HepG2 (cell line): Measurements from ENCODE around the gene CFAP97D1.

ENCODE experiments used
- EP300 ChIP-seq, 3 experiments: sonication (generic) in 1 of 3; formaldehyde crosslinking in 1 of 3; IDR thresholded peaks; 2 replicates each; pipeline versions ENCODE4 v1.5.1 to v1.6.1; 2011 to 2020; ENCODE audit warnings: low read depth in 2 of 3, low read length in 2 of 3, borderline replicate concordance in 1 of 3, improper control_type of control experiment in 1 of 3, mild to moderate bottlenecking in 1 of 3, missing genetic modification reagents in 1 of 3, moderate library complexity in 1 of 3
- PATZ1 ChIP-seq: sonication (generic); formaldehyde crosslinking; IDR thresholded peaks from 2 replicates; pipeline ENCODE4 v1.4.0; 2020; ENCODE audit warnings: missing genetic modification reagents
- PRMT3 ChIP-seq: sonication (generic); formaldehyde crosslinking; IDR thresholded peaks from 2 replicates; pipeline ENCODE4 v1.8.1; 2022; ENCODE audit warnings: low read depth, mild to moderate bottlenecking, moderate library complexity, missing genetic modification reagents, borderline replicate concordance
- RAD21 ChIP-seq: fragments of 450-650 bp; formaldehyde crosslinking; IDR thresholded peaks from 2 replicates; pipeline ENCODE4 v1.5.0; 2020; ENCODE audit warnings: mild to moderate bottlenecking
- RXRA ChIP-seq: sonication (generic); formaldehyde crosslinking; IDR thresholded peaks from 2 replicates; pipeline ENCODE4 v1.5.1; 2020; ENCODE audit warnings: missing genetic modification reagents
- SAFB2 ChIP-seq: sonication (generic); formaldehyde crosslinking; IDR thresholded peaks from 2 replicates; pipeline ENCODE4 v1.5.1; 2020; ENCODE audit warnings: missing genetic modification reagents, low read depth, mild to moderate bottlenecking, borderline replicate concordance
- ZBTB33 ChIP-seq: sonication (generic); formaldehyde crosslinking; IDR thresholded peaks from 2 replicates; pipeline ENCODE4 v1.4.0; 2020; ENCODE audit warnings: missing genetic modification reagents
- ZFAT ChIP-seq: sonication (generic); formaldehyde crosslinking; conservative IDR thresholded peaks from 2 replicates; pipeline ENCODE4 v1.8.1; 2023; ENCODE audit warnings: missing genetic modification reagents, inconsistent platforms

GRCh38 chr17:43768943-43769342 lies 11.3 kb upstream of the CFAP97D1 start:
- no peak for TF ChIP-seq RXRA (CRISPR knock-in tag)
- TF ChIP-seq ZBTB33 (CRISPR knock-in tag), result no peak
- no peak for TF ChIP-seq PRMT3 (CRISPR knock-in tag)
- no peak for TF ChIP-seq EP300 (IDR thresholded peaks at IDR 0.05; ENCODE audit: low read depth in 2 of 2, low read length in 2 of 2)
- TF ChIP-seq EP300 (CRISPR knock-in tag; IDR thresholded peaks at IDR 0.05; ENCODE audit: borderline replicate concordance), result no peak
- TF ChIP-seq RAD21 (CRISPR knock-in tag), result no peak
- no peak for TF ChIP-seq ZFAT (CRISPR knock-in tag)
- TF ChIP-seq SAFB2 (CRISPR knock-in tag), result no peak
- TF ChIP-seq PATZ1 (CRISPR knock-in tag), result no peak
